Stimulated activated CD4-positive, alpha-beta T cell treated with anti-CD3 and anti-CD28 coated beads, TNF-alpha, amount 100 ng/mL, for 4 hours (primary cell): ENCODE data around the gene ATP6V1F.

ENCODE experiments used
- DNase-seq, 3 experiments: peaks; one replicate each; pipeline ENCODE4 v3.0.0-alpha.2; 2020; ENCODE audit warnings: low read depth in 3 of 3

ATP6V1F gene

GRCh38 chr7:128882134-128882533, 19.5 kb downstream of the ATP6V1F start:
- DNase-seq = no peak

- peak; percentile 68 to 83 (median 73) for DNase-seq
Measured at GRCh38 chr7:128883622-128884448, 21.2 kb downstream of the ATP6V1F start.

- DNase-seq = no peak
Measured at GRCh38 chr7:128884561-128885369, 22.1 kb downstream of the ATP6V1F start.

GRCh38 chr7:128885370-128886187, 22.9 kb downstream of the ATP6V1F start:
- DNase-seq = no peak

- DNase-seq = no peak
Measured at GRCh38 chr7:128886391-128887168, 23.9 kb downstream of the ATP6V1F start.

- DNase-seq = no peak
Measured at GRCh38 chr7:128887169-128888038, 24.7 kb downstream of the ATP6V1F start.

- DNase-seq = no peak
Measured at GRCh38 chr7:128888039-128888755, 25.5 kb downstream of the ATP6V1F start.

- no peak for DNase-seq
Measured at GRCh38 chr7:128888756-128889095, 26.1 kb downstream of the ATP6V1F start.

GRCh38 chr7:128889121-128889520, 26.5 kb downstream of the ATP6V1F start:
- DNase-seq = no peak

- no peak for DNase-seq
Measured at GRCh38 chr7:128890306-128891109, 27.9 kb downstream of the ATP6V1F start.

GRCh38 chr7:128891110-128891941, 28.7 kb downstream of the ATP6V1F start:
- no peak for DNase-seq

GRCh38 chr7:128891942-128892269, 29.2 kb downstream of the ATP6V1F start:
- no peak for DNase-seq

- no peak for DNase-seq
Measured at GRCh38 chr7:128892521-128893250, 30.0 kb downstream of the ATP6V1F start.

GRCh38 chr7:128893251-128894100, 30.8 kb downstream of the ATP6V1F start:
- no peak for DNase-seq

GRCh38 chr7:128894101-128894440, 31.4 kb downstream of the ATP6V1F start:
- DNase-seq = no peak

GRCh38 chr7:128895320-128895719, 32.7 kb downstream of the ATP6V1F start:
- no peak for DNase-seq

- no peak for DNase-seq
Measured at GRCh38 chr7:128899392-128899791, 36.7 kb downstream of the ATP6V1F start.
